ENCODE results near the gene HSPA4. TPM values are rescaled to one million over a fixed set of nuclear protein-coding genes. Genes with fewer than 3 reads are reported as not detected.
"Not testable (repeated sequence)": the region's sequence is repeated elsewhere in the genome, so short reads cannot be mapped to it uniquely, and the experiment has no call there.

HSPA4 gene
- polyA plus RNA-seq (2012; ENCODE audit: insufficient read depth, insufficient read length, low read depth): 76.1 TPM

DNA sequence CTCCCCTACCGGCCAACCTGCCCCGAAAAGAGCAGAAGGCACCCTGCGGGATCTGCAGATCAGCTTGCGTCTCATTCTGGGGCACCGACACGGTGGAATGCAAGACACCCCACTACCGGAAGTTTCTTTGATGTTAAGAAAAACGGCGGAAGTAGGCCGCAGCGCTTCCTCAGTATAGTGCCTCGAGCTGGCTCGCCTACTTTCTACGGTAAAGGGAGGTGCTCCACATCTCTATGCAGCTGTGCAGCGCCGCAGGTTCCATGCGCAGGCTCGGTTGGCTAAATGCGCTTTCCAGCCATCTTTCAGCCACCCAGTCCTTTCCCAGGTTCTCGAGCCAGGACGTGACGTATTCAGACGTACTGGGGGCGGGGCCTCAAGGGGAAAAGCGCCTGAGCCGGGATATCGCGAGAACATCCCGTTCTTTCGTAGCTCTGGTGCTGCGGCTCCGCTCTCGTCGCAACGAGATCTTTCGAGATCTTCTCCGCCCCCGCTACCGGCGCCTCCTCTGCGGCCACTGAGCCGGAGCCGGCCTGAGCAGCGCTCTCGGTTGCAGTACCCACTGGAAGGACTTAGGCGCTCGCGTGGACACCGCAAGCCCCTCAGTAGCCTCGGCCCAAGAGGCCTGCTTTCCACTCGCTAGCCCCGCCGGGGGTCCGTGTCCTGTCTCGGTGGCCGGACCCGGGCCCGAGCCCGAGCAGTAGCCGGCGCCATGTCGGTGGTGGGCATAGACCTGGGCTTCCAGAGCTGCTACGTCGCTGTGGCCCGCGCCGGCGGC is at the start of gene HSPA4:
Gene HSPA4, plus strand, starts transcription at position 472 of the 775 bp plus-strand sequence. Its CDS starts 238 bp downstream, at position 710.
- peaks cover 9% of the 10 kb centered on the region for H3K36me3 ChIP-seq
- TF ChIP-seq, protein P1, sequence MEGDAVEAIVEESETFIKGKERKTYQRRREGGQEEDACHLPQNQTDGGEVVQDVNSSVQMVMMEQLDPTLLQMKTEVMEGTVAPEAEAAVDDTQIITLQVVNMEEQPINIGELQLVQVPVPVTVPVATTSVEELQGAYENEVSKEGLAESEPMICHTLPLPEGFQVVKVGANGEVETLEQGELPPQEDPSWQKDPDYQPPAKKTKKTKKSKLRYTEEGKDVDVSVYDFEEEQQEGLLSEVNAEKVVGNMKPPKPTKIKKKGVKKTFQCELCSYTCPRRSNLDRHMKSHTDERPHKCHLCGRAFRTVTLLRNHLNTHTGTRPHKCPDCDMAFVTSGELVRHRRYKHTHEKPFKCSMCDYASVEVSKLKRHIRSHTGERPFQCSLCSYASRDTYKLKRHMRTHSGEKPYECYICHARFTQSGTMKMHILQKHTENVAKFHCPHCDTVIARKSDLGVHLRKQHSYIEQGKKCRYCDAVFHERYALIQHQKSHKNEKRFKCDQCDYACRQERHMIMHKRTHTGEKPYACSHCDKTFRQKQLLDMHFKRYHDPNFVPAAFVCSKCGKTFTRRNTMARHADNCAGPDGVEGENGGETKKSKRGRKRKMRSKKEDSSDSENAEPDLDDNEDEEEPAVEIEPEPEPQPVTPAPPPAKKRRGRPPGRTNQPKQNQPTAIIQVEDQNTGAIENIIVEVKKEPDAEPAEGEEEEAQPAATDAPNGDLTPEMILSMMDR (IDR thresholded peaks at IDR 0.05; ENCODE audit: low read depth, low read length): no peak
- H3K9me3 ChIP-seq: no peaks in the 10 kb centered on the region
- no peaks in the 10 kb centered on the region for H3K27me3 ChIP-seq
- peak within 1 kb of the TSS; percentile 99 for H3K4me3 ChIP-seq (ENCODE audit: low read depth, low read length)
- peak; percentile 98 for DNase-seq
- H3K4me1 ChIP-seq: no peaks in the 10 kb centered on the region

DNA sequence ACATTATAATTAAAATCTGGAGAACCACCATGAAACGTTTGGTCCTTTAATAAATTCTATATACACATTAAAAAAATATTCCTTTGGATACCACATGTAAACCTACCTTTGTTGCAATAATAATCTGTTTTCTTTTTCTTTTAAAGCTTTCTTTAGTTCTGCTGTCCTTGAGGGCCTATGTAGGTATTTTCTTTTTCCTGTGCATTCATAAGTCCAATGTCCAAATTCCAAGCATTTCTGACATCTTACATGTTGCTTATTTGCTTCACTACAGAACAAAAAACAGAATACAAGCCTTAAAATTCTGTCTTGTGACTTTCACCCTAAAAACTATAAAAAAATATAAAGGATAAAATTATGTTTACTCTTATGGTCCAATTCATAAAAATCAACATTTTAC is 45.2 kb upstream of the HSPA4 start:
- TF ChIP-seq, protein P1 (IDR thresholded peaks at IDR 0.05; ENCODE audit: low read depth, low read length): no peak
- Histone ChIP-seq H3K36me3 (peaks cover 23% of the 10 kb centered on the region), H3K4me1 (no peaks in the 10 kb centered on the region), H3K9me3 (no peaks in the 10 kb centered on the region), H3K4me3 (ENCODE audit: low read depth, low read length) (no peak overlapping the region), H3K27me3 (no peaks in the 10 kb centered on the region)
- no peak for DNase-seq

DNA sequence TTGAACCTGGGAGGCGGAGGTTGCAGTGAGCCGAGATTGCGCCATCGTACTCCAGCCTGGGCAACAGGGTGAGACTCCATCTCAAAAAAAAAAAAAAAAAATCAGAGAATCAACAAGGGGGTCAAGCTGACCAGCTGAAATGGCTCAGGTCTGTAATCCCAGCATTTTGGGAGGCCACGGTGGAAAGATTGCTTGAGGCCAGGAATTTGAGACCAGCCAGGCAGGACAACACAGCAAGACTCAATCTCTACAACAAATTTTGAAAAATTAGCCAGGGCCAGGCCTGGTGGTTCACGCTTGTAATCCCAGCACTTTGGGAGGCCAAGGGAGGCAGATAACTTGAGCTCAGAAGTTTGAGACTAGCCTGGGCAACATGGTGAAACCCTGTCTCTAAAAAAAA is 43.4 kb upstream of the HSPA4 start:
- not testable (repeated sequence) for DNase-seq; H3K9me3 ChIP-seq; H3K4me3 ChIP-seq (ENCODE audit: low read depth, low read length); H3K4me1 ChIP-seq; H3K27me3 ChIP-seq
- H3K36me3 ChIP-seq: peaks cover 14% of the 10 kb centered on the region

DNA sequence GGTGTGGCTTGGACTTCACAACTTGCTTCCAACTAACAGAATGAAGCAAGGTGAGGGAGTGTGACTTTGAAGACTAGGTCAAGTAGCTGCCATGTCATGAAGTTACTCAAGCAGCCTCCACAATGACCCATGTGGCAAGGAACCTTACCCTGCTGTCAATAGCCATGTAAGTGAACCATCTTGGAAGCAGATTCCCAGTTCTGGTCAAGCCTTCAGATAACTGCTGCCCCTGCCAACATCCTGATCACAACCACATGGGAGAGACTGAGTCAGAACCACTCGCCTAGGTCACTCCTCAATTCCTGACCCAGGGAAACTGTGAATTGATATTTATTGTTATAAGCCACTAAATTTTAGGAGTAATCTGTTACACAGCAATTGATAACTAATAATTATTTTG is 36.3 kb upstream of the HSPA4 start:
- Histone ChIP-seq H3K36me3 (peaks cover 5% of the 10 kb centered on the region), H3K4me1 (no peaks in the 10 kb centered on the region), H3K27me3 (no peaks in the 10 kb centered on the region), H3K4me3 (ENCODE audit: low read depth, low read length) (no peak overlapping the region), H3K9me3 (no peaks in the 10 kb centered on the region)
- TF ChIP-seq, protein P1 (IDR thresholded peaks at IDR 0.05; ENCODE audit: low read depth, low read length): no peak
- no peak for DNase-seq

DNA sequence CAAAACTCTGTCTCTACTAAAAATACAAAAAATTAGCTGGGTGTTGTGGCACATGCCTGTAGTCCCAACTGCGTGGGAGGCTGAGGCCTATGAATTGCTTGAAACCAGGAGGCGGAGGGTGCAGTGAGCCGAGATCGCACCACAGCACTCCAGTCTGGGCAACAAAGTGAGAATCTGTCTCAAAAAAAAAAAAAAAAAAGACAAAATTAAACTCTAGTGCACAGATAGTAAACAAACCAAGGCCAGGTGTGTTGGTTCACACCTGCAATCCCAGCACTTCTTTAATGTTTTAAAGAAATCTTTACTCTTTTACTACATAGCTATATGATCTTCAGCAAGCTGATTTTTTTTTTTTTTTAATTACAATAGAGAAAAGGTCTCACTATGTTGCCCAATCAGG is 33.8 kb upstream of the HSPA4 start:
- Histone ChIP-seq H3K4me1 (no peaks in the 10 kb centered on the region), H3K36me3 (peaks cover 14% of the 10 kb centered on the region), H3K27me3 (no peaks in the 10 kb centered on the region), H3K4me3 (ENCODE audit: low read depth, low read length) (no peak overlapping the region), H3K9me3 (no peaks in the 10 kb centered on the region)
- DNase-seq: no peak
- TF ChIP-seq, protein P1 (IDR thresholded peaks at IDR 0.05; ENCODE audit: low read depth, low read length): no peak

DNA sequence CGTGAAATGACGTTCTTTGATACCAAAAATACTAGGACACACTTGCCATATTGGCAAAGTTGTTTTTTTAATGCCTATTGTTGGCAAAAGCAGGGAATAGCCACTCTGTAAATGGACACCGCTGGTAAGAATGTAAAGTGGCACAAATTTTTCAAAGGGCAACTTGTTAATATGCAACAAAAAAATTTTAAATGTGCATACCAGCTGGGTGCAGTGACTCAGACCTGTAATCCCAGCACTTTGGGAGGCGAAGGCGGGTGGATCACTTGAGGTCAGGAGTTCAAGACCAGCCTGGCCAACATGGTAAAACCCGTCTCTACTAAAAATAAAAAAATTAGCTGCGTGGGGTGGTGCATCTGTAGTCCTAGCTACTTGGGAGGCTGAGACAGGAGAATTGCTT is 32.3 kb upstream of the HSPA4 start:
- not testable (repeated sequence) for DNase-seq; H3K4me1 ChIP-seq; H3K9me3 ChIP-seq; H3K4me3 ChIP-seq (ENCODE audit: low read depth, low read length); H3K27me3 ChIP-seq
- H3K36me3 ChIP-seq: peaks cover 14% of the 10 kb centered on the region

All from BE2C (cell line).